Stimulated activated CD4-positive, alpha-beta T cell treated with anti-CD3 and anti-CD28 coated beads, TNF-alpha, amount 100 ng/mL, for 48 hours (primary cell): ENCODE measurements around the gene SLC17A9.

ENCODE experiments used
- DNase-seq, 3 donors: peaks; one replicate each; pipeline ENCODE4 v3.0.0-alpha.2; 2020; ENCODE audit warnings: low read depth in 3 of 3

SLC17A9 gene

GRCh38 chr20:63017076-63017825, 64.7 kb downstream of the SLC17A9 start:
- no peak for DNase-seq

- no peak for DNase-seq
Measured at GRCh38 chr20:63017826-63018411, 65.4 kb downstream of the SLC17A9 start.
